ENCODE measurements around the gene ZCWPW2. TPM values are rescaled to one million over a fixed set of nuclear protein-coding genes. Genes with fewer than 3 reads are reported as not detected.

Gene ZCWPW2
- total and polyA plus RNA-seq, 7 donors, result 0.74 to 4.0 (median 2.7) TPM

Other genes with a start within 250 kb of the ZCWPW2 start
- 10 to 100 TPM; 14.4 to 23.2 (median 15.9) TPM for gene CMC1, start 107.1 kb upstream of the ZCWPW2 start, total RNA-seq
- gene CMC1, start 107.1 kb upstream of the ZCWPW2 start, polyA plus RNA-seq, result 10 to 100 TPM; 49.6 to 73.4 (median 54.4) TPM
- 10 to 100 TPM; 32.0 to 63.8 (median 40.9) TPM for gene AZI2, start 103 bp downstream of the ZCWPW2 start, total RNA-seq
- 10 to 100 TPM; 26.3 to 40.2 (median 30.0) TPM for gene AZI2, start 103 bp downstream of the ZCWPW2 start, polyA plus RNA-seq

Data from psoas muscle (tissue), 7 donors.